Fibroblast of pulmonary artery (primary cell): ENCODE data around the gene PRELID3B.

Source experiments
- DNase-seq: peaks from one replicate; pipeline ENCODE4 v3.0.0-alpha.2; 2010; ENCODE audit warnings: low read depth
- H3K4me3 ChIP-seq: replicated peaks from 2 replicates; pipeline ENCODE4 v1.5.1; 2011; ENCODE audit warnings: low read depth, mild to moderate bottlenecking, control low read depth, low read length, moderate library complexity
- CTCF ChIP-seq: IDR thresholded peaks from 2 replicates; pipeline ENCODE4 v1.5.1; 2011; ENCODE audit warnings: mild to moderate bottlenecking, control low read depth, low read length, inconsistent platforms; ENCODE audit errors: missing control alignments

Gene PRELID3B

GRCh38 chr20:59069026-59069425 is 26.4 kb upstream of the PRELID3B start:
- no peak overlapping the region for H3K4me3 ChIP-seq
- TF ChIP-seq CTCF = no peak
- no peak for DNase-seq

DNA sequence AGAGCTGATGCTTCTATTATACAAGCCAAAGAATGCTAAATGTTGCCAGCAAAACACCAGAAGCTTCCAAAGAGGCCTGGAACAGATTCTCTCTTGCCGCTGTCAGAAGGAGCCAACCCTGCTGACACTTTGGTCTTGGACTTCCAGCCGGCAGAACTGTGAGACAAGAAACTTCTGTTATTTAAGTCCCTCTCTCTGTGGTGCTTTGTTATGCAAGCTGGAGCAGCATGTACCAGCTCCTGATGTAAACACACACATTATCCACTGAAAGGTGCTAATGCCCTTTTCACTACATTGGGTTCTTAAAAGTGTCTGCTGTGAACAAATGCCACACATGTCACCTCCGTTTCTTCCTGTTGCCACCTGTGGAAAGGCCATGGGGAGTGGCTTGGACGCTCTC is 25.9 kb upstream of the PRELID3B start:
- TF ChIP-seq CTCF = no peak
- no peak for DNase-seq
- H3K4me3 ChIP-seq = no peak overlapping the region

DNA sequence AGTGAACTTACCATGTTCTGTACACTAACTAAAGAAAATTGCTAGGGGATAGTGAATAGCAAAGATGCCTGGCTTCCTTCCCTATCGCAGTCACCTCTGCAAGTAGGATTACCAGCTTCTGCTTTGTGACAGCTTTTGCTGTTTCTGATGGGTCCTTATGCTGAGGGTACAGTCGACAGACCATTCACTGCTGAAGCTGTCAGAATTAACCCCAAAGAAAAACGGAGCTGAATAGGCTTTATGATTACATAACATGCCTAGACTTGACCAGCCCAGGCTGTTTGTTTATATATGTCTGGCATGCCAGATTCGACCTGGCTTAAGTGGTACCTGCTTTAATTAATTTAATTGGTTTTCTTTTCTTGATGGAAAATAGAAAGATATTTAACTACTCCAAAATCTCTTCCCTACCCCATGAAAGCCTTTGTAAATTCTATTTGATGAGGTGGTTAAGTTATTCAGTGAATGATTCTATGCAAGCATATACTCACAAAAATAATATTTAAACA is 21.7 kb upstream of the PRELID3B start:
- TF ChIP-seq CTCF = no peak
- no peak for DNase-seq
- H3K4me3 ChIP-seq = no peak overlapping the region

GRCh38 chr20:59063358-59064213 is 21.0 kb upstream of the PRELID3B start:
- DNase-seq = peak; percentile 80
- no peak for TF ChIP-seq CTCF
- H3K4me3 ChIP-seq = peak overlapping the region; percentile 26

DNA sequence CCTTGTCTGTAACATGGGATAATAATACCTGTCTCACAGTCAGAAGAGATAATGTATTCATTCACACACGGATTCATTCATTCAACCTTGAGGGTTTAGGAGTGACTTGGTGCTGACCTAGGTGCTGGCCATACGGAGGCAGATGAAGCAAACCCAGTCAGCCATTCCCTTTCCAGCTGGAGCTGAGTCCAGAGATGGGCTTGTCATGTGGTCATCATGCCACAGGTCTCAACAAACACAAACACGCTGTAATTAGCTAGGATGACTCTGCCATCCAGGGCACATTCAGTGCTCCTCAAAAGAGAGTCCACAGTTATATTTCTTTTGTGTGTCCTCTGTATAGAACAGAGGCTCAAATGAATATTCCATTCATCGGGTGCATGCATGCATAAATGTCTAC is 19.5 kb upstream of the PRELID3B start:
- H3K4me3 ChIP-seq = no peak overlapping the region
- no peak for DNase-seq
- no peak for TF ChIP-seq CTCF

- DNase-seq = peak; percentile 47
- TF ChIP-seq CTCF = peak; percentile 48
- H3K4me3 ChIP-seq = no peak overlapping the region
Observed at GRCh38 chr20:59055302-59055701, 12.7 kb upstream of the PRELID3B start.
